ENCODE results near the gene RFT1. TPM values are rescaled to one million over a fixed set of nuclear protein-coding genes. Genes with fewer than 3 reads are reported as not detected.

The RFT1 gene
- total RNA-seq, 4 donors from 2014 or later = 4.9 to 18.2 (median 12.8) TPM

DNA sequence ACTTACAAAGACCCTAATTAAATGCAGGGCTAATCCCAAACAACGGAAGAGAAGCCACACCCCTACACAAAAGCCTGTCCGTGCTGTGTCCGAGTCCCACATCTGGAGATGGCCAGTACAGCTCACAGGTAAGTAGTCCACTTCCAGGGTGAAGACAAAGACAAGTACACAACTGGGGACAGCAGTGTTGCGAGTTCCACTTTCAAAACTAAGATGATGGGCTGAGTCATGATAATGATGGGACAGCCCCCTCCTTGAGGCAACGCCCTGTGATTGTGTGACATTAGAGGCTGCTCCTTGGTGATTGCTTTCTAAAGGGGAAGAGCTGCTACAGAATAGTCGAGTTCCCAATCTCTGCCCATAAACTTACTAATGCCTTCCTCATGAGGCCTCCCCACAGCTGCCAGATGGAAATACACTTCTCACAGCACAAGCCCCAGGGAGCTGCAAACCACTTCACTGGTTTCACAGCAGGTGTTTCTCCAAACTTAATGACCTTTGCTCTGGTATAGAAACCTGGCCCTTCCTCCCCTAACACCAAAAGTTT lies 27.6 kb downstream of the RFT1 start:
- no peak for TF ChIP-seq POLR2A (IDR thresholded peaks at IDR 0.05)
- TF ChIP-seq CTCF (IDR thresholded peaks at IDR 0.05) = no peak
- H3K36me3 ChIP-seq = peaks cover 0 to 100% (median 28%) of the 10 kb centered on the region in 3 donors

DNA sequence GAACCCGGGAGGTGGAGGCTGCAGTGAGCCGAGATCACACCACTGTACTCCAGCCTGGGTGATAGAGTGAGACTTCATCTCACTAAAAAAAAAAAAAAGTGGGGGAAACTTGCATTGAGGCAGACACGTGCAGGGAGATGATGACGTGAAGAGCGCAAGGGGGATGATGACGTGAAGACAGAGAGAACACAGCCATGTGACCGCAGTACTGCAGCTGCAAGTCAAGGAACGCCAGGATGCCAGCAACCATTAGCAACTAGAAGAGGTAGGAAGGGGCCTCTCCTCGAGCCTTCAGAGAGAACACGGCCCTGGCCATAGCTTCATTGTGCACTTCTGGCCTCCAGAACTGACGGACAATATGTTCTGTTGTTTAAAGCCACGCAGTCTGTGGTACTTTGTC lies 28.3 kb downstream of the RFT1 start:
- TF ChIP-seq POLR2A (IDR thresholded peaks at IDR 0.05) = no peak
- TF ChIP-seq CTCF (IDR thresholded peaks at IDR 0.05) = no peak
- Histone ChIP-seq H3K4me3 (no peak overlapping the region), H3K27ac (no peak overlapping the region), H3K9me3 (no peaks in the 10 kb centered on the region), H3K27me3 (no peaks in the 10 kb centered on the region), H3K4me1 (no peaks in the 10 kb centered on the region), H3K36me3 (peaks cover 0 to 100% (median 28%) of the 10 kb centered on the region in 3 donors)
- 90 to 95% methylated on average over 12 of the region's 12 CpGs for WGBS, 2 donors
- DNase-seq = no peak
- intact Hi-C loops (cut with DNase I) = no loop called here

More for the DNA sequence above, 27.6 kb downstream of the RFT1 start:
- intact Hi-C loops (cut with DNase I) = no loop called here
- Histone ChIP-seq H3K9me3 (no peaks in the 10 kb centered on the region), H3K27ac (no peak overlapping the region), H3K27me3 (no peaks in the 10 kb centered on the region), H3K4me1 (no peaks in the 10 kb centered on the region), H3K4me3 (no peak overlapping the region)
- WGBS, 2 donors = 62 to 72% methylated on average over 6 of the region's 6 CpGs
- DNase-seq = no peak

- H3K9me3 ChIP-seq = no peaks in the 10 kb centered on the region
- no peak overlapping the region for H3K27ac ChIP-seq
- intact Hi-C loops (cut with DNase I) = no loop called here
- 71 to 82% methylated on average over 7 to 9 of the region's 12 CpGs for WGBS, 2 donors
- DNase-seq = no peak
- TF ChIP-seq POLR2A (IDR thresholded peaks at IDR 0.05) (no peak), CTCF (IDR thresholded peaks at IDR 0.05) (no peak)
- peaks cover 0 to 100% (median 28%) of the 10 kb centered on the region in 3 donors for H3K36me3 ChIP-seq
- no peaks in the 10 kb centered on the region for H3K4me1 ChIP-seq
- H3K27me3 ChIP-seq = no peaks in the 10 kb centered on the region
- H3K4me3 ChIP-seq = no peak overlapping the region
Observed at GRCh38 chr3:53100818-53101466, 29.3 kb downstream of the RFT1 start.

GRCh38 chr3:53097887-53098286 lies 32.3 kb downstream of the RFT1 start:
- 84 to 85% methylated on average over 5 of the region's 5 CpGs for WGBS, 2 donors
- H3K36me3 ChIP-seq = peaks cover 0 to 100% (median 20%) of the 10 kb centered on the region in 3 donors
- H3K4me3 ChIP-seq = no peak overlapping the region
- no peak overlapping the region for H3K27ac ChIP-seq
- TF ChIP-seq POLR2A (IDR thresholded peaks at IDR 0.05) (no peak), CTCF (IDR thresholded peaks at IDR 0.05) (no peak)
- intact Hi-C loops (cut with DNase I) = no loop called here
- H3K4me1 ChIP-seq = no peaks in the 10 kb centered on the region
- H3K27me3 ChIP-seq = no peaks in the 10 kb centered on the region
- DNase-seq = no peak
- H3K9me3 ChIP-seq = no peaks in the 10 kb centered on the region

- 77 to 83% methylated on average over 2 of the region's 2 CpGs for WGBS, 2 donors
- Histone ChIP-seq H3K27me3 (no peaks in the 10 kb centered on the region), H3K9me3 (no peaks in the 10 kb centered on the region), H3K4me1 (peaks cover 0 to 25% (median 16%) of the 10 kb centered on the region in 3 donors), H3K36me3 (peaks cover 5 to 88% (median 7%) of the 10 kb centered on the region in 3 donors), H3K4me3 (no peak overlapping the region), H3K27ac (no peak overlapping the region)
- intact Hi-C loops (cut with DNase I) = no loop called here
- DNase-seq = no peak
- TF ChIP-seq CTCF (IDR thresholded peaks at IDR 0.05) = no peak
- no peak for TF ChIP-seq POLR2A (IDR thresholded peaks at IDR 0.05)
Observed at GRCh38 chr3:53092942-53093341, 37.3 kb downstream of the RFT1 start.

Data from esophagus squamous epithelium (tissue), 5 donors.